HG03108 (cell line): ENCODE measurements around the gene MAGEB2.
A peak's percentile ranks its signal among the peaks of the same experiment; 100 is the strongest.
"Not testable (repeated sequence)": the region's sequence is repeated elsewhere in the genome, so short reads cannot be mapped to it uniquely, and the experiment has no call there.

Source experiments
- ATAC-seq: cut with Tn5 transposase; IDR thresholded peaks from one replicate; pipeline ENCODE4 v1.9.1; 2021; ENCODE audit warnings: moderate library complexity; ENCODE audit not compliant: unreplicated experiment

The MAGEB2 gene

DNA sequence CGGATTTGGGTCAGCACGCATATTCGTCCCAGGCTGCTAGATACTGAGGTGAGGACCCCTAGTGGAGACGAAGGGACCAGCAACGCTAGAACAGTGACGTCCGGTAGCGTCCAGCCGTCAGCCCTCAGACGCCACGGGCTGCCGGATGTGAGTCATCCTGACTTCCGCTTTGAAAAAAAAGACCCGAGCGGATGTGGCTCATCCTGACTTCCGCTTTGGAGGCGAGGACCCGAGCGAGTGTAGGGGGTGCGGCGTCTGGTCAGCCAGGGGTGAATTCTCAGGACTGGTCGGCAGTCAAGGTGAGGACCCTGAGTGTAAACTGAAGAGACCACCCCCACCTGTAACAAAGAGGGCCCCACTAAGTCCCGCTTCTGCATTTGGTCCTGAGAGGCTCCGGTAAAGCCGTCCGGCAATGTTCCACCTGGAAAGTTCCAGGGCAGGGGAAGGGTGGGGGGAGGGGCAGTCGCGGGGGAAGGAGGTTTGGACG is at the start of gene MAGEB2:
MAGEB2 (plus strand) TSS at position 207 of the 487 bp plus-strand sequence. CDS start 3,018 bp downstream, outside the sequence.
- no peak for ATAC-seq

GRCh38 chrX:30170900-30171299 is 44.5 kb upstream of the MAGEB2 start:
- no peak for ATAC-seq

DNA sequence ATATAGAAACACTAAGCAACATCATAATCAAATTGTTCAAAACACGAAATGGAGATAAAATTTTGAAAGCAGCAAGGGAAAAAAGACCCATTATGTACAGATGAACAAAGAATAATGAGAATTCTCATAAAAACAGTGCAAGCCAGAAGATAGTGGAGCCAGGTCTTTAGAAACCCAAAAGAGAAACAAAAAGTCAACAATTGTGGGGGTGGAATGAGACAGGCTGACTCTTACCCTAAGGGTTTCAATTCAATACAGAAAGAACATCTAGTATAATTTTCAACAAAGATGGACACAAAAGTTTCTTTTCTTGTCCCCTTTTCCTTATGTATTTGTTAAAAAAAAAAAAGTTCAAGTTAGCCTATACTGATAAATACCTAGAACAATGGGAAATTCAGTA is 34.0 kb upstream of the MAGEB2 start:
- ATAC-seq = no peak

DNA sequence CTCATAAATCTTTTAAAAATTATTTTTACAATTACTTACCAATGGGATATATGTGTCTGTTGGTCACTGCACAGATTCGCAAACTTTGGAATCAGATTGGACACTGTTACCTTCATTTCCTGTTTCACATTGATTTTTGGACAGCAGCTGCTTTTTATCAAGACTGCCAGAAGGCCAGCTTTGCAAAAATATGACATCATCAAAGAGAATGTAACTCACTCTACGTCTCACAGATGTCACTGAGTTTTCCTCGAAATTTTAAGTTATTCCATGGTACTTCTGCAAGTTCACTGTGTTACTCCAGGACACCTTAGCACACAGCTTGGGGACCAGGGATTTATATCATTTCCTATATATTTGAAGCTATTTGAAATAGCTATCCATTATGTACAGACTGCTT is 31.8 kb upstream of the MAGEB2 start:
- no peak for ATAC-seq

DNA sequence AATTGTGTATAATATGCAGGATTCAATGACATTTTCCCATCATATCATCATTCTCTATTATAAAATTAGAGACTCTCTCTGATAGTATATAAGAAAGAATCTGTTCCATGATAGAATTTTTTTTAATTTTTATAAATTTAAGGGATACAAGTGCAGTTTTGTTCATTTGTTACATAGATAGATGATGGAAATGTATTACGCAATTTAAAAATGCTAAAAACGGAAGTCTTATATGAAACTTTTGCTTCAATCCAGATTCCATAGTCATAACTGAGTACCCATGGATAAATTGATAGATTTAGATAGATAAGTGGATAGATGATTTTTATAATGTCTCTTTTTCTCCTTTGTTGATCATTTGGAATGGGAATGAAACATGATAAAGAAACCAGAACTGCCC is 24.9 kb upstream of the MAGEB2 start:
- no peak for ATAC-seq

GRCh38 chrX:30193910-30194309 is 21.5 kb upstream of the MAGEB2 start:
- ATAC-seq = not testable (repeated sequence)

- ATAC-seq = peak; percentile 59
Measured at GRCh38 chrX:30196322-30196721, 19.0 kb upstream of the MAGEB2 start.

DNA sequence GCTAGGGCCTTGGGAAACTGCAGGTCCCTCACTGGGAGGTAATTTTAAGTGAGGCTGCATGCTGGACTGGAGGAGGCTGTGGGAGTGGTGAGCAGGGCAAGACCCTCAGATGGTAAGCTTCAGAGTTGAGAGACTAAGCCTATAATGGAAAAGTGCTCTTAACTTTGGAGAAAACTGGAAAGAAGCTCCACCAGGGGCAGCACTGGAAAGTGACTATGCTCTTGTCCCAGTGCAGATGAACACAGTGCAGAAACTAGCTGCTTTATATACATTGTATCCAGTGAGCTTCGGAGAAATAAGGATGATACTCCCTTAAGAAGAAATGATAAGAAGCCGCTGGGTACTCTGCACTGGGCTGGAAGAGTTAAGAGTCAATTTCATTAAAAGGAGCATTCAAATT is 3.2 kb upstream of the MAGEB2 start:
- no peak for ATAC-seq

DNA sequence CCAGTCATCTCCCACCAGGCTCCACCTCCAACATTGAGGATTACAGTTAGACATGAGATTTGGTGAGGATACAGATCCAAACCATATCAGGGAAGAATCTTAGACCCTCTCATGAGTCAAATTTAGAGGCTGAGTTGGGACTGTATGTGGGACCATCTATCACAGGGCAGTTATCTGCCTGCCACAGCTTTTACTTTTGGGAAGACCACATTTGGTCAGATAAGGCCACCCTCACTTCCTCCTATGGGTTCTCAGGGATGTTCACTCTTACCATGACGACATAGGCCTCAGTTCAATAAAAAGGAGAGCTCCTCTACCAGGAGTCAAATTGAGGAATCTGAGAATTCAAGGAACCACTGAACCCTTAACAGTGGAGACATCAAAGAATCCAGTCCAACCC is 2.1 kb downstream of the MAGEB2 start:
- no peak for ATAC-seq

GRCh38 chrX:30219372-30219771 is 4.0 kb downstream of the MAGEB2 start:
- ATAC-seq = no peak

GRCh38 chrX:30220661-30221060 is 5.3 kb downstream of the MAGEB2 start:
- no peak for ATAC-seq

GRCh38 chrX:30224536-30224935 is 9.2 kb downstream of the MAGEB2 start:
- ATAC-seq = no peak

DNA sequence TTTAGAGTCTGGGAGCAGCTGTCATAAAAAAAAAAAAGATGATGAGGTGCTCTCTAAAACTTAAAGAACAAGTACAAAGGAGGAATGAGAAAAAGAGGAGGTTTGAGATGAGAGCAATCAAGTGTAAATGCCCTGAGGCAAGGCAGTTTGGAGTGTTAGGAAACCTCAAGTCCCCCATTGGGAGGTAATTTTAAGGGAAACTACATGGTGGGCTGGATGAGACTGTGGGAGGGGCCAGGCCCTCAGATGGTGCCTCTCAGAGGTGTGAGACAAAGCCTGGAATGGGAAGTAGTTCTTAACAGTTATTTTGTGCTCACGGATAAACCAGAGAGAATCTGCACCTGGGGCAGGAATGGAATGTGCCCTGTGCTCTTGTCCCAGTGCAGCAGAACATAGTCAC is 13.2 kb downstream of the MAGEB2 start:
- ATAC-seq = no peak

GRCh38 chrX:30230395-30230794 is 15.0 kb downstream of the MAGEB2 start, which contains the start of gene MAGEB3:
TSS of gene MAGEB3 (plus strand) at chrX:30230657. CDS start at chrX:30235925, 5,268 bp downstream.
- no peak for ATAC-seq

GRCh38 chrX:30241724-30242415 is 26.5 kb downstream of the MAGEB2 start, which contains the start of gene MAGEB4:
TSS of gene MAGEB4 (plus strand) at chrX:30242000. CDS start at chrX:30242136, 136 bp downstream.
- no peak for ATAC-seq

DNA sequence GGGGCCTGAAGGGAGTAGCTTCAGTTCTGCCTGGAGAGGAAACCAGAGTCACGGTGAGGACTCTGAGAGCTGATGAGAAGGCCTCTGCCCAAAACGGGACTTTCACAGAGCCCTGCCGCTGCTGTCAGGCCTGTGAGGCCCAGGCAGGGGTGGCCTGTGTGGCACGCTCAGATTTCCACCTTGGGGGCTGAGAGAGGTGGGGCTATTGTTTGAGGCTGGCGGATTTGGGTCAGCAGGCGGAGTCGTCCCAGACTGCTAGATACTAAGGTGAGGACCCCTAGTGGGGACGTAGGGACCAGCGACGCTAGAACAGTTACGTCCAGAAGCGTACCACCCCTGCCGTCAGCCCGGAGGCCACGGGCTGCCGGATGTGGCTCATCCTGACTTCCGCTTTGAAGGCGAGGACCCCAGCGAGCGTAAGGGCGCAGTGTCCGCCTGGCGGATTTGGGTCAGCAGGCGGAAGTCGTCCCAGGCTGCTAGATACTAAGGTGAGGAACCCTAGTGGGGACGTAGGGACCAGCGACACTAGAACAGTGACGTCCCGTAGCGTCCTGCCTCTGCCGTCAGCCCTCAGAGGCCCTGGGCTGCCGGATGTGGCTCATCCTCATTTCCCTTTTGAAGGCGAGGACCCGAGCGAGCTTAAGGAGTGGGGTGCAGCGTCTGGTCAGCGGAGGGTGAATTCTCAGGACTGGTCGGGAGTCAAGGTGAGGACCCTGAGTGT is 31.6 kb downstream of the MAGEB2 start, which contains the start of gene MAGEB1:
MAGEB1 (plus strand) TSS at position 378 of the 721 bp plus-strand sequence. CDS start 3,348 bp downstream, outside the sequence.
- no peak for ATAC-seq

DNA sequence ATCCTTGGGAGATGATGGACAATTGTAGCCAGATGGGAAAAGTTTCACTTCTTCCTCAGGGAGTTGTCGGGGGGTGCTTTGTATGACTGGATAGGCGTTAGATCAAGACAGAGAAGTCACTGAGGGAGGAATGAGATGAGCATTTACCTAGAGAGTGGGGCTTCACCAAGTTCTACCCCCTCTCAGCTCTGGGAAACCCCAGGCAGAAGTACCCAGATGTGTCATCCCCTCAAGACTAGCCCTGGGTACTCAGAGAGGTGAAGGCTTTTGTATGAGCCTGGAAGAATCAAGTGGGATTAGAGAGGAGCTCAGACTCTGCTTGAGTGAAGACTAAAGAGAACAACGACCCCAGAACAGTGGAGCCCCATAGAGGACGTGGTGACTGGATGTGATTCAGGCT is 33.5 kb downstream of the MAGEB2 start:
- peak; percentile 50 for ATAC-seq

DNA sequence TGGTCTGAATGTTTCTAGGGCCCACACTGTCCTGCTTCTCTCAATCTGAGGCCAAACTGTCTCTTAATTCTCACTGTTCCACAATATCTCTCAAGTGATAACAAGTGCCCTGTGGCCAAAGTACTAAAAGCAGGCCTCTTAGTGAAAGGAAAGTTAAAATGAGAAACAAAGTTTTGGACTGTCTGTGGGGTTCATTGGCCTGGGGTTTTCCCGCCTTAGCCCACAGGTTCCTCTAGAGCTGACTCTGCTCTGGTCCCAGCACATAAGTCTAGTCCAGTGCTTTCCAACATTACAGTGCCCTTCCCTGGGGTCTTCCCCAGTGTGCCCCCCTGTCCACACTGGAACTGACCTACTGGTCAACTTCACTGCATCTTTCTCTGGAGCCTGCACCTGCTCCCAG is 37.9 kb downstream of the MAGEB2 start:
- no peak for ATAC-seq

GRCh38 chrX:30259927-30260326 is 44.6 kb downstream of the MAGEB2 start:
- no peak for ATAC-seq

DNA sequence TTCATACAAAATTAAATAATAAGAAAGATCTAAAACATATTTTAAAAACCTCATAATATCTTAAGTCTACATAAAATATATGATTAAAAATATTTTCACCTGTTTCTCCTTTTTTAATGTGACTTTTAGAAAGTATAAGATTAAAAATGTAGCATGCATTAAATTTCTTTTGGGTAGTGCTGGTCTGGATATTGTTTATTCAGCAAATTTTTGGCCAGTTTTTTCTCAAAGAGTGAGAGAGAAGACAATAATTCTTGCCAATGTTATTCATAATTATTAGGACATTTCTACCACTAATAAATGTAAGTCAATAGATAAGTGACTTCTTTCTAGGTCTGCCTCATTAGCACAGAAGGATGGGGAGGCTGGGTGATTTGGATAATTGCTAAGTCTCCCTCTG is 45.6 kb downstream of the MAGEB2 start:
- no peak for ATAC-seq

DNA sequence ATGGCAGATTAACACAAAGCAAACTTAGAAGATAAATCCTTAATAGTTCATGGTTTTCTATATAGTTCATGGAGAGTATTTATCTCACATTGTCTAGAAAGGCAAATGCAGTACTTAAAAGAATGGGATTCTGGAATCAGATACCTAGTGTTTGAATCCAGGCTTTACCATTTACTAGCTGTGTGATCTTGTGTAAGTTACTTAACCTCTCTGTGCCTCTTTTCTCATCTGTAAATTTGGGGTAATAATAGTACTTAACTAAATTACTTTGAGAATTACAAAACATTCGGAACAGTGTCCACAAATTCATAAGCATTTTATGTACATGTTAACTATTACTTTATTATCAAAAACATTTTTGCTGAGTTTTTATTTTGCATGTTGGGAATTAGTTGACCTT is 47.4 kb downstream of the MAGEB2 start:
- ATAC-seq = no peak
